NK-92 treated with Interleukin-12 subunit alpha and Interleukin-12 subunit beta, amount 100 ng/mL, for 24 hours (cell line): ENCODE measurements around the gene TERT.
"Not testable (repeated sequence)": the region's sequence is repeated elsewhere in the genome, so short reads cannot be mapped to it uniquely, and the experiment has no call there.

Source experiments
- DNase-seq: peaks from one replicate; lab custom pipeline; 2025; lab: John Stamatoyannopoulos, UW

Gene TERT

DNA sequence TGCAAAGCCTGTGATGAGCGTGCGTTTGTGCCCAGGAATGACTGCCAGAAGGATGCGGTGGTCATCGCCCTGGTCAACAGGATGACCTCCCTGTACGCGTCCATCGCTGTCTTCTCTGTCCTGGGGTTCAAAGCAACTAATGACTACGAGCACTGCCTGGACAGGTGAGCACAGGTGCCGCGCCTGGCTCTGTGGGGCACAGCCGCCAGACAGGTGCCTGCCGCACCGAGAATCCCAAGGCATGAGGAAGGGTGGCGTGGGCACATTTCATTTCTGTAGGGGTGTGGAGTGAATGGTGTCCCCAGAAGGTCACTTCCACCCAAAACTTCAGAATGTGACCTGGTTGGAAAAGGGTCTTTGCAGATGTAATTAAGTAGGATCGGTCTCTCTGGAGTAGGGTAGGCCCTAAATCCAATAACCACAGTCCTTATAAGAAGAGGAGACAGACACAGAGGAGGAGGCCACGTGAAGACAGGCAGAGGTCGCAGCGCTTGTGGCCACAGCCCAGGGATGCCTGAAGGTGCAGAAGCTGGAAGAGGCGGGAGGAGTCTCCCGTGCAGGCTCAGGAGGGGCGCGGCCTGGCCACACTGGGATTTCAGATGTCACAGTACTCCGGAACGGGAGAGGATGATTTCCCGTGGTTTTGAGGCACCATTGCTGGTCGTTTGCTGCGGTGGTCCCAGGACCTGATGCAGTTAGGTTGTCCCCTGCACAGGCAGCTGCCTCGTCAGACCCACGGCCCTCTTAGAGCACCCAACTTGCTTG is 54.2 kb downstream of the TERT start:
- no peak for DNase-seq

DNA sequence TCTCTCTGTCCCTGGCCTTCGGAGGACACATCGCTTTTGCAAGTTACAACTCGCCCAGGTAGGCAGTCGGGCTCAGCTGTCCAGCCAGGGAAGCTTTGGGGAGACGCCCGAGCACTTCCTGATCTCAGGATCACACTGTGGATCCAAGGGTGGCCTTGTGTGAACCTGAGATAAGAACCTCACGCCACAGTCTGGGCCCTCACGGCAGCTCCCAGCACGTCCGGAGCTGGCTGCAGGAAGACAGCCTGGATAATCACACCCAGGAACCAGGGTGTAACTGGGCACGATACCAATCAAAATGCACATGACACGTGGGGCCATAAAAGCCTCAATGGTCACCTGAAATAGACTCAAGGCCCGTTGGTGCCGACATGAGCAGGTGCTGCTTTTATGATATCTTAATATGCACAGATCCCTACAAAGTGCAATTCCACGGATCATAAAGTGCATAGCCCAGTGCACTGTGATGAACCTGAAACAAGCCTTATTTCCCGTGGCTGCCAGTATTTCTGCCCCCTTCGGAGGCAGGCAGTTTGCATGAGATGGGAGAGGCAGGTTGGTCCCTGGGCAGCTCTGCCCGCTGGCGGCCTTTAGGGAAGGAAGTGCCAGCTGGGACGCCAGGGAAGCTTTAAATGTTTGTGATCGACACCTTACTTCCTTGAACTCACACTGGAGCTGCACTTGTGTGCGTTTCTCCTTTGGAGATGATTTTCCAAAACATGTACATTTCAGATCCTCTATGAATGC is 55.2 kb downstream of the TERT start:
- no peak for DNase-seq

DNA sequence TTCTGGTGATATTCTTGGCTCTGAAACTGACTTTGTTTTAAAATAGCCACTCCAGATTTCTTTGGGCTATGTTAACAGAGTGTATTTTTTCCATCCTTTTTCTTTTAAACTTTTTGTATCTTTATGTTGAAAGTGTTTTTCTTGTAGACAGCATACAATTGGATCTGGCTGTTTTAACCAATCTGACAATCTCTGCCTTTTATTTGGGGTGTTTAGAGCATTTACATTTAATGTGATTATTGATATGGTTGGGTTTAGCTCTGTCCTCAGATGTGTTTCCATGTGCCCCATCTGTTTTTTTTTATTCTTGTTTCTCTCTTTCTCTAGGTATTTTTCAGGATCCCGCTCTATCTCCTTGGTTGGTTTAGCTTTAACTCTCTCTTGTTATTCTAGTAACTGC is 59.0 kb downstream of the TERT start:
- no peak for DNase-seq

GRCh38 chr5:1235379-1235778 is 59.5 kb downstream of the TERT start:
- no peak for DNase-seq

DNA sequence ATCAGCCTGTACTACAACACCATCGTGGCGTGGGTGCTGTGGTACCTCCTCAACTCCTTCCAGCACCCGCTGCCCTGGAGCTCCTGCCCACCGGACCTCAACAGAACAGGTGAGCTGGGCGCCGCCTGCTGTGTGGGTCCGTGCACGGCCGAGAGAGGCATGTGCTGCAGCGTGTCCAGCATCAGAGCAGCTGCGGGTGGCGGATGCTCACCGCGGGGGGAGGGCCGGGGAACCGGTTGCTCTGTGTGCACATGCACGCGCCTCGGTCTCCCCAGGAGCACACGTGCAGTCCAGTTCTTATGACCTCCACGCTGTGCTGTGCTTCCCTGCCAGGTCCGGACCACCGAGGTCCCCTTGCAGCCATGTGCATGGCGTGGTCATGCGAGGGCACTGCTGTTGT is 62.1 kb downstream of the TERT start:
- DNase-seq, result no peak

DNA sequence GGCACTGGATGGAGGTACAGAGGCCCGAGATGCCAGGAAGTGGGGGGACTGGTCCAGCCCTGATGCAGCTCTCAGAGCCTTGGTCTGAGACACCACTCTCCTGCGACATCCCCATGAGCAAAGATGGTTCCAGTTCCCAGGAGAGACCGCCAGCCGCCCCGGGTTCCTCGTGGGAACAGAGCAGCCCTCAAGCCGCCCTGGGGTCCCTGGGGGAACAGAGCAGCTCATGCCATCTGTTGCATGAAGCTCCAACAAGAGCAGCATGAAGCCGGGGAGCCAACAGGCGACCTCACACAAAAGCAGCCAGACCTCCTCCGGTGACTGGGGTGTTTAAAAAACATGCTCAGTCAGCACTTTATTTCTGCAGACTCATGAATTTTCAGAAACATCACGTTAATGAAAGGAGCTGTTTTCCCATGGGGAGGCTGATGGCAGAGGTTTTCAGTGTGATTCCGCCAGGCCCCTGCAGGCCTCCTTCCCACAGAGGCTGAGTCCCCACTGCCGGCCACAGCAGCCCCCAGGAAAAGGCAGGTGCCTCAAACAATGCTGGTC is 63.4 kb downstream of the TERT start:
- DNase-seq, result no peak

GRCh38 chr5:1230551-1230950 is 64.3 kb downstream of the TERT start:
- DNase-seq, result no peak

GRCh38 chr5:1229822-1230221 is 65.0 kb downstream of the TERT start:
- no peak for DNase-seq

DNA sequence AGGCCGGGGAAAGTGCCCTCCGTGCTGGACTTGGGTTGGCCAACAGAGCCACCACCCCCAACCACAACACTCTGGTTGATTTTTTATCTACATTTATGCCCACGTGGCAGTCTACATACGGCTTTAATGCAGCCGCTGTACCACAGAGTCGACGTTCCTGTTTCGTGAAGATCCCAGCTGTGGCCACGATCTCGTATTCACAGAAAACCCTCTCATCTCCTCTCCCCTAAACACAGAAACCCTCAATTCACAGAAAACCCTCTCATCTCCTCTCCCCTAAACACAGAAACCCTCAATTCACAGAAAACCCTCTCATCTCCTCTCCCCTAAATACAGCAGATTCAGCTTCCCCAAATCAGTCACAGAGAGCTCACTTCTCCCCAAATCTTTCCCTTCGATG is 65.8 kb downstream of the TERT start:
- DNase-seq, result not testable (repeated sequence)

GRCh38 chr5:1228120-1228519 is 66.7 kb downstream of the TERT start:
- no peak for DNase-seq

DNA sequence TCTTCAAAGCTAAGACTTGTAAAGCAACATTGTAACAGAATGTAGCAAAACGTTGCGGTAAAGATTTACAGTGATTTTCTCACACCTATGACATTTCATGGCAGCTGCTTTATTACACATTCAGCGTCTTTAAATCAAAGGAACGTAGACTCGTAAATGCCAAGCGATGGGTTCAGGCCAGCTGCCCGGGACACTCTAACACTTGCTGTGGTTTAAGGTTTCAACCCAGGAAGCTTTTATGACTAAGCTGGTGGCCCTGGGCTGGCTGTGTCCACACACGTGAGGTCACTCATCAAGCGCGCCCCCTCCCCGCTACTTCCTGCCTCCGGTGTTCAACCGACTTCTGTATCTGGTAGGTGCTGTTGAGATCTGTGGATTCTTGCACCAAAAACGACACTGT is 67.2 kb downstream of the TERT start:
- no peak for DNase-seq

DNA sequence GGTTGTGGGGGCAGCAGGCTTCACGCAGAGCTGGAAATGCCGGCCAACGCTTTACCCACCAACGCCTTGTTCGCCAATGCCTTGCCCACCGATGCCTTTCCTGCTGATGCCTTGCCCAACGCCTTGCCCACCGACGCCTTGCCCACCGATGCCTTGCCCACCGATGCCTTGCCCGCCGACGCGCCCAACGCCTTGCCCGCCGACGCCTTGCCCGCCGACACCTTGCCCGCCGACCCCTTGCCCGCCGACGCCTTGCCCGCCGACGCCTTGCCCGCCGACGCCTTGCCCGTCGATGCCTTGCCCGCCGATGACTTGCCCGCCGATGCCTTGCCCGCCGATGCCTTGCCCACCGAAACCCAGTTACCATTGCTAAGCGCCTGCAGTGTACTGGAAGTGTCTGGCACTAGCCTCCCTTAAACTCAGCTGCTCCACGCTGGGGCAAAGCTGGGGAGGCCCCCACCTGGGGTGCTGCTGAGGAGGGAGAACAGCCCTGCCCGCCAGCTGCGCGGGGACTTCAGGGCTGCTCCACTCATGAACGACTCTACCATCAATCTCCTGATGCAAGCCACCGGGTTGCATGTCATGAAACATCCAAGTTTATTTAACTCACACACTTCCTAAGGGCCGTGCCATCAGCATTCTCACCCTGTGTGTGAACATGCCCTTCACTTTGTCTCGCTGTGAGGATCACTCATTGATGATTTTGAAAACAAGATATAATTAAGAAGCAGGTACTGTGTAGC is 67.9 kb downstream of the TERT start:
- no peak for DNase-seq

DNA sequence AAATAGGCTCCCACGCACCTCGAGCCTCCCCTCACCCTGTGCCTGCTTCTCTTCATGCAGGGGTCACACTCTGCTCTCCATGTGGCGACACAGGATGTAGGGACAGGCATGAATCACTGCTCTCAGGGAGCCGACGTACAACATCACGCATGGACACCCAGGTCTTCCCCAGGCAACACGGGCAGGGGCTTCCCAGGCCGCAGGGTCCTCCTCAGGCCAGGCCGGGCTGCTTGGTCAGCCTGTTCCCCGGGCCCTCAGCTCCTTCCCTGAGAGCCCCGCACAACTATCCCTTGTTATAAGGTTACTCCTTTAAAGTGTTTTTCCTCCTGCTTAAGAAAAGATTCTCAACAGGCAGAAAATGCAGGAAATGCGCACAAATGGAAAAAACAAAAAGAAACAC is 68.6 kb downstream of the TERT start:
- no peak for DNase-seq

DNA sequence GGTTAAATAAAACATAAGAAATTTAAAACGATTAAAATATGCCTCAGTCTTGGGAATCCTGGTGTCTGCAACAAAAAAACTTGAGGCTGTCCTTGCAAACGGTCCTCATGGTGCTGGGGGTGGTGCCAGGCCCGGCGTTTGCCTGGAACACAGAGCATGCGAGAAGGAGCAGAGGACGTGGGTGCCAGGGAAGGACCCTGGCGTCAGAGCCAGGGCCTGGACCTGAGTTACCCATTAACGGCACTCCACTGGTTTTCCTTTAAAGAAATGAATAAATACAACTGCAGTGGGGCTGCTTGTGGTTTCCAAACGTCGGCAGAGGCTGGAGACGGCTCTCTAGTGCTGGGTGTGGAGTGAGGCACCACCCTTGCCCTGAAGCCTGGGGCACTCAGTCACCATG is 69.8 kb downstream of the TERT start, which contains the start of gene SLC6A18:
Gene SLC6A18, plus strand, starts transcription at position 301 of the 400 bp plus-strand sequence. Its CDS starts 97 bp downstream, at position 398.
- no peak for DNase-seq

DNA sequence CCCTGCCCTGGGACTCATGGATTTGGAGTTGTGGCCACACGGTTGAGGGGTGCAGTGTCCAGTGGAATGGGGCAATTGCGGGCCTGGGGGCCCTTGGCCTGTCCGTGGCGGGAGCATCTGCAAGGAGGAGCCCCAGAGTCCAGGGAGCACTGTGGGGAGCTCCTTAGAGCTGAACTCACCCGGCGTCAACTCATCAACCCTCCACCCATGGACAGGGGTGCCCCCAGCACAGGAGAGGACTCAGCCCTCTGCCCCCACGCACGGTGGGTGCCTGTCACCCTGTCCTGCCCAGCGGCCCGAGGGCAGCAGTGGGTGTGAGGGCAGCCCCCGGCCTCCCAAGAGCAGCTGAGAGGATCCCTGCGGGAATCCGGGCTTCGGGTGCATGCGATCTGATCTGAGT is 70.2 kb downstream of the TERT start:
- DNase-seq, result no peak

- no peak for DNase-seq
These were observed 71.6 kb downstream of the TERT start for GRCh38 chr5:1223278-1223670.

DNA sequence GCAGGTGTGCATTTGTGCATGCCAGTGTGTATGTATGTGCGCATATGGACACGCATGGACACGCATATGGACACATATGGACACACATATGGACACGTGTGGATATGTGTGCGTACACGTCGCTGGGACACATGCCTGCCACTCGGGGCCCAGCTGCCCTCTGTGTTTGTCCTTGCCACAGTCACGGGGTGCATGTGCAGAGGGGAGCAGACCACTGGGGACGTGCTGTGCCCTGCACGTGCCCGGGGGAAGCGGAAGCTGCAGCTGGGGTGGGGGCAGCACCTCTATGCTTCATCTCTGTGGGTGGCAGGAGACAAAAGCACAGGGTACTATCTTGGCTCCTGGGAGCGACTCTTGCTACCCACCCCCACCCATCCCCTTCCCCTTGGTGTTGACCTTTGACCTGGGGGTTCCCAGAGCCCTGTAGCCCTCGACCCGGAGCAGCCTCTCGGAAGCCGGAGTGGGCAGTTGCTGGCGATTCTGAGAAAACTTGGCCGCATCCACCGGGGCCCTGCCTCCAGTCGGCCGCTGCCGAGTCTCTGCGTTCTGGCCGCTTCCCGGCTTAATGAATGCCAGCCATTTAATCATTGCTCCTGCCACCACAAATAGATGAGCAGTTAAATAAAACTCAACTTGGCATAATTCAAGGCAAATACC is 72.1 kb downstream of the TERT start:
- no peak for DNase-seq

- DNase-seq, result no peak
These were observed 72.7 kb downstream of the TERT start for GRCh38 chr5:1222147-1222546.

GRCh38 chr5:1221721-1222120 is 73.1 kb downstream of the TERT start:
- DNase-seq, result no peak

GRCh38 chr5:1220831-1221230 is 74.0 kb downstream of the TERT start:
- DNase-seq, result no peak

DNA sequence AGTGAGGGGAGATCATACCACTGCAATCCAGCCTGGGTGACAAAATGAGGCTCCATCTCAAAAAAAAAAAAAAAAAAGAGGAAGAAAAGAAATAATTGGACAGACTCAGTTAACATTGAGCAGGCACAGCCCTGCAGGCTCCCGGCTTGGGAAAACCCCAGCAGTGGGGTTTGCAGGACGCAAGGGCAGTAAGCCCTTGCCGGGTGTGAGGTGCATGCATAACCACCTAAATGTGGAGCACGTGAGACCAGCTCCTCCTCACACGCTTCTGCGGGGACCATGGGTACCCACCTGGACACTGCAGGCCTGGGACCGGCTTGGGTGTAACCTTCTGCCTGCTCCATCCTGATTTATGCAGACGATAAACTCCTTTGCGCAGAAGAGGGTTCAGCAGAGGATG is 74.5 kb downstream of the TERT start:
- no peak for DNase-seq

DNA sequence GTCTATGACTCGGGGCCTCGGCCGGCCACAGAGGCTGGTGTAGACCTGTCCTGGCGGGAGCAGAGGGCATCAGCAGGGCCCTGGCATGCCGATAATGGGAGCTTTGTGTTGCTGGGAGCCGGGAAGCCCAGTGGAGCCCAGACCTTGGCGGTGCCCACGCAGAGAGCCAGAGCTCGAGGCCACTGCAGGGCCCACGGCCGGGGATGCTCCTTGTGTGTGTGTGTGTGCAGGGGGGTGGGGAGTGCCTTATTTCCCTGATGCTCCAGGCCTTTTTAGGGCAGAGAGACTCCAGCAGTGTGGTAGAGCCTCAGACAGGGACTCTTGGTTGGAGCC is 75.1 kb downstream of the TERT start:
- no peak for DNase-seq
